Muscle of arm (tissue), 12 donors: ENCODE results near the gene PTMS. TPM values are rescaled to one million over a fixed set of nuclear protein-coding genes. Genes with fewer than 3 reads are reported as not detected.

Experiments
- DNase-seq: peaks from one replicate; pipeline ENCODE4 v3.0.0-alpha.2; 2013
- polyA plus RNA-seq, 12 donors: library from polyadenylated mRNA; unstranded; fragments of 120-200 nt; gene quantifications; one replicate each; pipeline ENCODE4 v1.2.1, GENCODE V29; 2013; ENCODE audit not compliant: insufficient read length in 12 of 12

The PTMS gene
- polyA plus RNA-seq, 12 donors, result 262 to 3,438 (median 337) TPM

- no peak for DNase-seq
These were observed 54.0 kb downstream of the PTMS start for GRCh38 chr12:6820166-6820565.

Other genes starting within 250 kb of the PTMS start
- gene GAPDH, start 231.8 kb upstream of the PTMS start, polyA plus RNA-seq, result 1,000 to 10,000 TPM in 11 of 12 donors, 100 to 1,000 TPM in 1; 984 to 5,913 (median 3,885) TPM
- gene IFFO1, start 210.3 kb upstream of the PTMS start, polyA plus RNA-seq, result 10 to 100 TPM in 11 of 12 donors, not detected in 1; 20.7 to 43.6 (median 28.0) TPM
- 10 to 100 TPM in 11 of 12 donors, not detected in 1; 14.9 to 44.6 (median 21.7) TPM for gene NOP2, start 198.1 kb upstream of the PTMS start, polyA plus RNA-seq
- gene CHD4, start 159.0 kb upstream of the PTMS start, polyA plus RNA-seq, result 100 to 1,000 TPM; 131 to 406 (median 159) TPM
- 10 to 100 TPM in 1 of 12 donors, 1 to 10 TPM in 7, under 1 TPM in 3, not detected in 1; 0.77 to 16.4 (median 1.3) TPM for gene LPAR5, start 130.4 kb upstream of the PTMS start, polyA plus RNA-seq
- 1 to 10 TPM in 10 of 12 donors, not detected in 2; 1.4 to 5.3 (median 2.7) TPM for gene ACRBP, start 118.9 kb upstream of the PTMS start, polyA plus RNA-seq
- gene ING4, start 103.2 kb upstream of the PTMS start, polyA plus RNA-seq, result 100 to 1,000 TPM in 1 of 12 donors, 10 to 100 TPM in 10, not detected in 1; 45.1 to 100 (median 52.8) TPM
- 10 to 100 TPM in 11 of 12 donors, not detected in 1; 41.4 to 79.9 (median 48.8) TPM for gene ZNF384, start 77.0 kb upstream of the PTMS start, polyA plus RNA-seq
- 10 to 100 TPM in 2 of 12 donors, 1 to 10 TPM in 9, not detected in 1; 2.7 to 31.7 (median 4.5) TPM for gene PIANP, start 65.5 kb upstream of the PTMS start, polyA plus RNA-seq
- 10 to 100 TPM in 11 of 12 donors, not detected in 1; 46.9 to 69.7 (median 61.2) TPM for gene COPS7A, start 42.3 kb upstream of the PTMS start, polyA plus RNA-seq
- 100 to 1,000 TPM; 110 to 600 (median 130) TPM for gene MLF2, start 13.2 kb upstream of the PTMS start, polyA plus RNA-seq
- gene LAG3, start 6.2 kb downstream of the PTMS start, polyA plus RNA-seq, result 1 to 10 TPM in 2 of 12 donors, under 1 TPM in 8, not detected in 2; 0.16 to 1.4 (median 0.60) TPM
- gene CD4, start 23.2 kb downstream of the PTMS start, polyA plus RNA-seq, result 10 to 100 TPM in 3 of 12 donors, 1 to 10 TPM in 8, not detected in 1; 4.8 to 16.1 (median 6.6) TPM
- gene GPR162, start 55.5 kb downstream of the PTMS start, polyA plus RNA-seq, result 10 to 100 TPM in 11 of 12 donors, not detected in 1; 11.1 to 18.6 (median 16.0) TPM
- 10 to 100 TPM in 11 of 12 donors, not detected in 1; 29.9 to 56.8 (median 36.3) TPM for gene P3H3, start 62.0 kb downstream of the PTMS start, polyA plus RNA-seq
- gene GNB3, start 74.6 kb downstream of the PTMS start, polyA plus RNA-seq, result 10 to 100 TPM in 11 of 12 donors, not detected in 1; 14.0 to 40.6 (median 24.2) TPM
- gene CDCA3, start 84.9 kb downstream of the PTMS start, polyA plus RNA-seq, result 10 to 100 TPM in 11 of 12 donors, not detected in 1; 11.5 to 31.8 (median 20.5) TPM
- gene USP5, start 85.8 kb downstream of the PTMS start, polyA plus RNA-seq, result 10 to 100 TPM in 11 of 12 donors, not detected in 1; 46.8 to 77.4 (median 59.6) TPM
- gene TPI1, start 101.2 kb downstream of the PTMS start, polyA plus RNA-seq, result 1,000 to 10,000 TPM in 4 of 12 donors, 100 to 1,000 TPM in 7, not detected in 1; 520 to 1,204 (median 950) TPM
- 1 to 10 TPM in 11 of 12 donors, not detected in 1; 3.0 to 9.9 (median 4.6) TPM for gene SPSB2, start 106.9 kb downstream of the PTMS start, polyA plus RNA-seq
- 10 to 100 TPM in 9 of 12 donors, 1 to 10 TPM in 2, not detected in 1; 9.2 to 13.7 (median 11.4) TPM for gene LRRC23, start 138.5 kb downstream of the PTMS start, polyA plus RNA-seq
- gene ENO2, start 148.2 kb downstream of the PTMS start, polyA plus RNA-seq, result 10 to 100 TPM in 3 of 12 donors, 1 to 10 TPM in 8, not detected in 1; 5.1 to 21.8 (median 8.2) TPM
- gene ATN1, start 161.6 kb downstream of the PTMS start, polyA plus RNA-seq, result 100 to 1,000 TPM in 2 of 12 donors, 10 to 100 TPM in 9, not detected in 1; 54.6 to 137 (median 60.9) TPM
- 10 to 100 TPM in 1 of 12 donors, 1 to 10 TPM in 1, not detected in 10; 9.0 to 12.4 TPM for gene RNU7-1, start 177.5 kb downstream of the PTMS start, polyA plus RNA-seq
- gene C12orf57, start 177.7 kb downstream of the PTMS start, polyA plus RNA-seq, result 100 to 1,000 TPM in 11 of 12 donors, not detected in 1; 107 to 185 (median 136) TPM
- 10 to 100 TPM in 2 of 12 donors, 1 to 10 TPM in 9, not detected in 1; 3.4 to 41.4 (median 4.0) TPM for gene PTPN6, start 185.0 kb downstream of the PTMS start, polyA plus RNA-seq
- gene PHB2, start 204.3 kb downstream of the PTMS start, polyA plus RNA-seq, result 100 to 1,000 TPM in 11 of 12 donors, not detected in 1; 224 to 298 (median 265) TPM
- 10 to 100 TPM in 11 of 12 donors, not detected in 1; 10.8 to 37.1 (median 29.6) TPM for gene EMG1, start 204.6 kb downstream of the PTMS start, polyA plus RNA-seq